GM19239 (cell line): Measurements from ENCODE around the gene PEPD.
"Not testable (repeated sequence)": the region's sequence is repeated elsewhere in the genome, so short reads cannot be mapped to it uniquely, and the experiment has no call there.

Experiments used
- DNase-seq: peaks from one replicate; pipeline ENCODE4 v3.0.0; 2011; ENCODE audit warnings: low spot score; ENCODE audit not compliant: insufficient read length
- FAIRE-seq: peaks from 2 replicates; lab custom pipeline; 2011; peaks lifted over from hg19 to GRCh38; lab: Jason Lieb, UNC

Gene PEPD

DNA sequence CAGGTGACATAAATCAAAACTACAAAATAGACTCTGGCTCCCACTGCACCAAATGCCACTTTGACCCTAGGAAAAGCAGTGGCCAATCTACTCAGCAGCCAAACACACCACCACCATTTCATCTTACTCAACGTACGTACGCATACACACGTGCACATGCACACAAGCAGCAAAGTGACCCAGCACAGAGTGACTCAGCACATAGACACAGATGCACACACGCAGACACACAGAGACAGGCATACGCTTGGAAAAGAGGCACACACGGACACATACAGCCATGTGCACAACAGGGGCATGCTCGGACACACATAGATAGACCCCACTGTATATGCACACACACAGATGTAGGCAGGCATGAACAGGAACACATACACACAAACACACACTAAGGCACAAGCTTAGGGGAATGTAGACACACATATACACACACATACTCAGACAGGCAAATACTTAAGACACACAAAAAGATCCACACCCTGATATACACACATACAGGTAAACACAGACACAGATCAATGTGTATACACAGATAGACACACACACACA lies 37.3 kb downstream of the PEPD start:
- DNase-seq (no peak), FAIRE-seq (no peak)

DNA sequence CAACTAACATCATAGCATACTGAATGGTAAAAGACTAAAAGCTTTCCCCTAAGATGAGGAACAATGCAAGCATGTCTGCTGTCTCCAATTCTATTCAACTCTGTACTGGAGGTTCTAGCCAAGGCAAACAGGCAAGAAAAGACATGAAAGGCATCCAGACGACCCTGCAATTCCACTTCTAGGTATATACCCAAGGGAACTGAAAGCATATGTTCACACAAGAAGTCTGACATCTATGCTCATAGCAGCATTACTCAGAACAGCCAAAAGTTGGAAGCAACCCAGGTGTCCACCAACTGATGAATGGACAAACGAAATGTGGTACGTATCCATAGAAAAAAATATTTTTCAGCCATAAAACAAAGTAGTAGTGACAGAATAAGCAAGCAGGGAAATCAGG lies 39.1 kb downstream of the PEPD start:
- FAIRE-seq: no peak
- no peak for DNase-seq

DNA sequence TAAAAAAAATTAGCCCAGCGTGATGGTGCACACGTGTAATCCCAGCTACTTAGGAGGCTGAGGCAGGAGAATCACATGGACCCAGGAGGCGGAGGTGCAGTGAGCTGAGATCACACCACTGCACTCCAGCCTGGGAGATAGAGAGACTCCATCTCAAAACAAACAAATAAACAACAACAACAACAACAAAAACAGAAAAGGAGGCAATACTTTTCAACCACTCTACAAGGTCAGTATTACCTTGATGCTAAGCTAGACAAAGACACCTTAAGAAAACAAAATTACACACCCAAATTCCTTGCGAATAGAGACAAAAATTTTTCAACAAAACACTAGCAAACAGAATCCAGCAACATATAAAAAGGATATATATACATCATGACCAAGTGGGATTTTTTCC lies 39.7 kb downstream of the PEPD start:
- FAIRE-seq: no peak
- DNase-seq: no peak

DNA sequence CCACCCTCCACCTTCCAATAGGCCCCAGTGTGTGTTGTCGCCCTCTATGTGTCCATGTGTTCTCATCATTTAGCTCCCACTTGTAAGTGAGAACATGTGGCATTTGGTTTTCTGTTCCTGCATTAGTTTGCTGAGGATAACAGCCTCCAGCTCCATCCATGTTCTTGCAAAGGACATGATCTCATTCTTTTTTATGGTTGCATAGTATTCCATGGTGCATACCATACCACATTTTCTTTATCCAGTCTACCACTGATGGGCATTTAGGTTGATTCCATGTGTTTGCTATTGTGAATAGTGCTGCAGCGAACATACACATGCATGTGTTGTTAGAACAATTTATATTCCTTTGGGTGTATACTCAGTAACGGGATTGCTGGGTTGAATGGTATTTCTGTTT lies 42.0 kb downstream of the PEPD start:
- DNase-seq, FAIRE-seq: not testable (repeated sequence)

DNA sequence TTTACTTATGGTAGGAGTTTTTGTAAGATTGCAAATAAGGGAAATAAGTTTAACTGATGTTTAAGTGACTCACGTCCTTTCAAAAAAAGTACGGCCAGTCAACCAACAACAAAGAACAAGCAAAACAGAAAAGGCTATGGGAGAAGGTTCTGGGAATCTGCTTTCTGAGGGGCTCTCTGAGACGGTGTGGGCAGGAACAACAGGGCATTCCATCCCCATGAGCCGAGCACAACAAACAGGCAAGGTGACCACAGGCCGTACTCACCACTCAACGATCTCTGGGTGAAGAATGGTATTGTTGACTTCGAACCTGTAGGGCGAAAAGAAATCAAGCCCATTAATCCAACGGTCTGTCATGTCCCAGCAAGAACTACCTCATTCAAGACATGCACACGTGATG lies 43.8 kb downstream of the PEPD start:
- DNase-seq (no peak), FAIRE-seq (no peak)

DNA sequence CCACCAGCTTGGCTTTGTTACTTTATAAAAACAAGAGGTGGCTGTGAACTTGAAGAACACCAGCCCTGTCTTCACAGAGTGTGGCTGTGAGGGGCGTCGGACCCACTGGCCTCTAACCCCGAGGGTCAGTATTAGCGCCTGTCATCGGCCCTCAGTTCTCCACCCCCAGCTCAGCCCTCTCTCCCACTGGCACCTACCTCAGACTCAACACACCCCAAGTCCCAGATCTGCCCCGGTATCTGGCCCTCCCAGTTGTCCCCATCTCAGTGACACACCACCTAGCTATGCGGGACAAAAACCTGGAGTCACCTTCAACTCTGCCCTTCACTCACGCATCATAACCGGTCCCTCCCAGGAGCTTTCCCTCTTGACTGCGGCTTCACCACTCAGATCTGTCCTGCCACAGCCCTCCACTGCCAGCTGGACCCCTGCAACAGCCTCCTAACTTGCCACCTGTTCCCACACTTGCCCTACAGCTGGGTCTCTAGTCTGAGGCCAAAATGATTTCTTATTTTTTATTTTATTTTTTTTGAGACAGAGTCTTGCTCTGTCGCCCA lies 45.4 kb downstream of the PEPD start:
- no peak for DNase-seq
- no peak for FAIRE-seq

DNA sequence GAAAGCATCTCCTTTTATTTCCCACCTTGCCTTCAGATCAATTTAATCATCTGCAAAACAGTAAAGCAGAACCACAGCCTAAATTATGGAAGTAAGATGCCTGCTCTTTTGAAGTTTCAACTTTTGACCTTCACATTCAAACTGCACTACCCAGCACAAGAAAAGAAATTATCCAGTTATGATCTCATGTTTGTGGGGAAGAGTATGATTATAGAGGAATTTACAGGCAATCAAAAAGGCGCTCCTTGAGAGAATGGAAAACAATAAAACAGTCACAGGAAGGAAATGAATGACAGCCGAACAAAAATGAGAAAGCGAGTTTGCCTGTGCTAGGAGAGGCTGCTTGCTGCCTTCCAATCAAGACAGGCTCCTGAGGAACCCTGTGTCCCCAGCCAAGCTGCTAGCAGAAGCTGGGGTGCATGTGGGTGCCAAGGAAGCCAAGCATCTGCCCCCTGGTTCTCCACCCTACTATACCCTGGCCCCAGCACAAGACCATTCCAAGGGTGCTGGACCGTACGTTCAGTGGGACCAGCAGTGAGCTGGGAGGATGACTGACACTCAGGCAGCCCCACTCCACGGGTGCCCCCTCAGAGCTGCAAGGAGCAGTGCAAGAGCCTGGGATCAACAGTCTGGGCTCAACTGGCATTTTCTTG lies 47.8 kb downstream of the PEPD start:
- DNase-seq (no peak), FAIRE-seq (no peak)

DNA sequence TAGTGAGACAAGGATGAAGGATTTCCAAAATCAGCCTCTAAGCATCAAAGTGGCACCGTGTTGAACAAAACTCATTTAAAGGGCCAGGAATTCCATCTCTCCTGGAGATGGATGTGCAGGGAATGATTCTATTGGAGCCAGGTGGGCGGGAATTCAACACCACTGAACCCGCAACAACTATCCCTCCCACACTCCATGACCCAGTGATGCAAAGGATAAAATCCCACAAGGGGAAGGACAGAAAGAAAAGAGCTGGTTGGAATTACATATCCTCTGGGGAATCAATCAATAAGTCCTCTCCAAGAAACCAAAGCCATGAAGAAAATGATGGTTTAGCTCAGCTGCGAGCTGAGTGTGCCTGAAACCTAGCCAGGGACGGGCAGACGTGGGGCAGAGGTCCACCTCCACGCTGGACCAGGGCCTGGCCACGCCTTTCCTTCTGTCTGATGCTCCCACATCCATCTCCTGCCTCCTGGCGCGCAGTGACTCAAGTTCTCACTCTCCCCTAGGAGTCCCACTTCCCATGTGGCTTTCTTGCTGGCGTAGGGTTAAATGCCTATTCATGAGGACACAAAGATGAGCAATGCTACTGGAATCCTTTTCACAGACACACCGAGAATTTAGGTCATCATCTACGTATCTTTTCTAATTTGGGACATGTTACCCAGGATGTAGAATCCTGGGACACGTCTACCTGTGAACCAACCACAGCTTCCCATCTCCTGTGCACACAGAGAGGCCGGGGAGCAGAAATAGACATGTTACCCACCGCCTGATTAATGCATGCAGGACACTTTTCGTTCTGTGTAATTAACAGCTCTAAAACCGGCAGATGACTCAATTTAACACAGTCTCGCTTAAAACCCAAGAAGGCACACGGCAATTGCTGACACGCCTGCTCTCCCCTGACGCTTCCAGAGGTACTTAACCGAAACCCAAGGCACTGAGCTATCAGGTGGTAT lies 48.6 kb downstream of the PEPD start:
- DNase-seq (no peak), FAIRE-seq (no peak)

DNA sequence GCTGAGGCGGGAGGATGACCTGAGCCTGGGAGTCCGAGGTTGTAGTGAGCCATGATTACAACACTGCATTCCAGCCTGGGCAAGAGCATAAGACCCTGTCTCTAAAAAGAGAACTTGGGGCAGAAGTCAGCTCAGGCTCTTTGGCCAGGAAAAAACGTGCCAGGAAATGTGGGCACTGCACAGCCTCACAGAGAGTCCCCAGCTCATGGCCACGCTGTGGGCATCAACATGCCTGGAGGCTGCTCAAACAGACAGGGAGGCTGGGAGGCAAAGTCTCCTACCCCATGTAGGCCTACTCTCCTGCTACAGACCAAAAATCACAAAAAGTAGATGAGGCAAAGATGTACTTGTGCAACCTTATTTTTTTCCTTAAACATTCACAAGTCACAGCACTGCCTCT lies 49.4 kb downstream of the PEPD start:
- no peak for DNase-seq
- no peak for FAIRE-seq

DNA sequence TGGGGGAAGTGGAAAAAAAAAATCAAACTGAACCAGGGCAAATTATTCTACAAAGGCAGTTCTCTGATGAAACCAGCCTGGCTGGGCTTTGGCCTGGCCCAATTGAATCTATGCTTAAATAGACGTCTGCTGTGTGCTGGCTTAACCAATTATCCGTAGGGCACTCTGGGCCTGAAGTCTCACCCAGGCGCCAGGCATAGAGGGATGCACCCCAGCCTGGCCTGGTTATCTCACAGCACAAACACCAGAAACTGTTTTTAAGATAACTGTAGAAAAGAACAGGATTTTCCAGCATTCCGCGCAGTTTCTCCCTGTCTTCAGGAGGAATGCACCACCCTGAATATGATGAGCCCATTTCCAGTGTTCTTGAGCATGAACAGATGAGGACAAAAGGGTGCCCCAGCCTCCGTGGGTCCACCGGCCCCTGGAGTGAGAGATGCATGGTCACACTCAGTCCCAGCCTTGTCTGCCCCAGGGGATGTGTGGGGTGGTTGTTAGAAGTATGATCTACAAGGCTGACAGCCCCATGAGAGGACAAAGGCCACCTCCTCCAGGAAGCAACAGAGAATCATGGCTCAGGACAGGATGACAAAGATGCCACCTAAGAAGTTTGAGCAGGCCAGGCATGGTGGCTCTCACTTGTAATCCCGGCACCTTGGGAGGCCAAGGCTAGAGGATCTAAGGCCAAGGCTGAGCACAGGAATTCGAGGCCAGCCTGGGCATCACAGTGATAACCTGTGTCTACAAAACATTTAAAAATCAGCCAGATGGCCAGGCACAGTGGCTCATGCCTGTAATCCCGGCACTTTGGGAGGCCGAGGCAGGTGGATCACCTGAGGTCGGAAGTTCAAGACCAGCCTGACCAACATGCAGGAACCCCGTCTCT lies 50.2 kb downstream of the PEPD start:
- no peak for DNase-seq
- FAIRE-seq: no peak

DNA sequence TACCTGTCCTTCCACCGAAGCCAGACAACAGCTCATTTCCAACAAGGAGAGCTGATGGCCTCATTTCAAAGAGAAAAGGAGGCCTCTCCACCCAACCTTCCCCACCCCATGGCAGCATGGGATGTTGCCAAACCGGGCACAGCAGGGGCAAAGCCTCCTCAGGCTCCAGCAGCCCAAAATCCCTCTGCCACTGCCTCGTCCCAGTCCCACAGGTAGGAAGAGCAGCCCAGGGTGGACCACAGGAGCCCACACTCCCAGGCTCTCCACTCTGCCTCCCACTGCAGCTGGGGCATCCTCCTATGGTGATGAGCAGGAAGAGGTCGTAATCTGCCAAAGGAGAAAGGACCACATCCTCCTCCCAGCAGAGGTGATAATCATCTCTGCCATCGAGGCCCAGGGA lies 50.9 kb downstream of the PEPD start:
- FAIRE-seq (no peak), DNase-seq (no peak)

DNA sequence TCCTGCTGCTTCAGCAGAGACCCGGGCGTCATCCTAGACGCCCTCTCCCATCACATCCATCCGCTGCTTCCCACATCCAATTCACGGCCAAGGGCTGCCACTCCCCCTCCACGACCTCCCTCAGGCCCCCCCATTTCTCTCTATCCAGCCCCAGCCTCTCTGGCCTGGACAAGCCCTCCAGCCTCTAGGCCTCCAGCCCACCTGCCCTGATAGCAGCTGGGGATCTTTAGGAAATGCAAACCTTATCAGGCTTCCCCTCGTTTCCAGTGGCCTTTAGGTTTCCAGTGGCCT lies 51.6 kb downstream of the PEPD start:
- no peak for DNase-seq
- FAIRE-seq: no peak

DNA sequence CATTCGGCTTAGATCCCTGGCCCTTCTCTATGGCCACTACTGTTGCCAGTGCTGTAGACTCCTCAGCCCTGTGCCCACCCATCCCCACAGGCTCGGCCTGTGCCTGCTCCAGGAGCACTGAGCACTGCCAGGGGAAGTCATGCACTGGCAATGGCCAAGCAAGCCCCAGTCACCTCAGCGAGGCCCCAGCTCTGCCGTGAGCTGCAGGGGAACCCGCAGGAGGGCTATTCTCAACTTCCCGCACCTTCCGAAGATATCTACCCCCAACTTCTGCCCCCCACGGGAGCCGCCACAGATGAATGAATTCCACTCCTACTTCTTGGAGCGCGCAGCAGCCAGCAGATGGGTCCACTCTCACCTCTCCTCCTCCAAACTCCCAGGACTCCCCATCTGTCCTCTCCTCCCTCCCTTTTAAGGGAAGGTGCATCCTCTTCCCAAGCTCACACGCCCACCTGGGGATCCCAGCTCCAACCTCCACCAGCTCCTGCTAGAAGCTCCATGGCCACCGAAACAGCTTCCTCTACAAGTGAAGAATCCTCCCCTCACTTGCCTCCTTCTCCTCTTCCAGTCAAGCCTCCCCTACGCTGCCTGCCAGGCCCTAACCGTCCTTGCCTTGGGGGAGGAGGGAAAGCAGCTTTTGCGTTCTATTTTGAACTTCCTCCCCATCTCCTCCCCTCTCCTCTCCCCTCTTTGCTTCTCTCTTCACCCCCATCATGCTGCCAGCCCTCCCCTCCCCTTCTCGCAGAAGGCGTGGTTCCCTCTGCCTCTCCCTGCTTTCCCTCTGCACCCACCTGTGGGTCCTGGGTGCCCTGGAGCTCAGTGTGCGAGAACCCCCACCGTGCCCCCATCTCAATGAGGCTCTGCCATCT lies 52.2 kb downstream of the PEPD start:
- no peak for DNase-seq
- FAIRE-seq: no peak

DNA sequence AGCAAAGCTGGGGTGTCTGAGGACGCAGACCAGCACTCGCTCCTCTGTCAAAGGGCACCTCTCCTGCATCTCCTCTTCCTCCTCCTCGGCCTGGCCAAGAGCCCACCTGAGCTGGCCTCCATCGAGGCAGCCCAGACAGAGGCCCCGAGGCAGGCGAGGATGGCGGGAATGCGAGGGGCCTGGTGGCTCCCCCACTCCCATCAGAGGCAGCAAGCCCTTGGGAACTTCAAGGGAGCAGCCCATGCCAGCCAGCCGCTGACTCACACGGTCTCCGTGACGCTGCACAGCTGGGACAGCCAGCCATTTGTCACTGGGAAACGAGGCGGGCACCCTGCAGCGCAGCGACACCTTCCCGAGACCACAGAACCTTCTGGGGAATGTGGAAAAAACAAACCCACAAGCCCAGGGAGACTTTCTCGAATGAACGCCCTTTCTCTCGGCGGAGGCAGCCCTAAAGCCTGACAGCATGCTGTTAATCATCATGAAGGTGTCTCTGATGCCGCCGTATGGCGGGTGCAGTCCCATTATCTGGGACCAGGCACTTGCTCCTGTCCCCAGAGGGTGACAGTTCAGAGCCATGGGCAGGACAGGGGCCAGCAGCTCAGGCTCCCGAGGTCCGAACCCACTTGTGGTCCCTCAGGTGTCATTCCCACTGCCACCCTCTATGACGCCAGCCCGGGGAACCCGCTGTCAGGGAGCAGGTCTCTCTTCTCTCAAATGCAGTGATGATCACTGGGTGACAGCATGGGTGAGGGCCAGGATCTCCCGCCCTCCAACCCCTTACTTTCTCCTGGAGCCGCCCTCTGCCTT lies 53.0 kb downstream of the PEPD start:
- DNase-seq (no peak), FAIRE-seq (no peak)

DNA sequence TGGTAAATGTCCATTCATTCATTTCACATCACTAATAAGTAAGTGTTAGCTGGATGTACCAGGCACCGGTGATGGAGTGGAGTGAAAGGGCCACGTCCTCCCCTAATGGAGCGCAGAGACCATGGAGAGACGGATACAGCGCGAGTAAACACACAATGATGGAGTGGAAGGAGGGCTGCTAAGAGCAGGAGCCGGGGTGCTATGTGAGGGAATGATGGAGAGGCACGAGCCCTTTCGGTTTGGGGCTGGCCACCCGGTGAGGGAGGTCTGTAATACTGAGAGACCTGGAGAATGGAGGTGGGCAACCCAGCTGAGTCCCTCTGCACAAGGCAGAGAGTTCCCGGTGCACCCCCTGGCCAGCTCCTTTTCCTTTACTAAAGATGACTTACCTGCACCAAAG lies 53.7 kb downstream of the PEPD start:
- FAIRE-seq (no peak), DNase-seq (no peak)

DNA sequence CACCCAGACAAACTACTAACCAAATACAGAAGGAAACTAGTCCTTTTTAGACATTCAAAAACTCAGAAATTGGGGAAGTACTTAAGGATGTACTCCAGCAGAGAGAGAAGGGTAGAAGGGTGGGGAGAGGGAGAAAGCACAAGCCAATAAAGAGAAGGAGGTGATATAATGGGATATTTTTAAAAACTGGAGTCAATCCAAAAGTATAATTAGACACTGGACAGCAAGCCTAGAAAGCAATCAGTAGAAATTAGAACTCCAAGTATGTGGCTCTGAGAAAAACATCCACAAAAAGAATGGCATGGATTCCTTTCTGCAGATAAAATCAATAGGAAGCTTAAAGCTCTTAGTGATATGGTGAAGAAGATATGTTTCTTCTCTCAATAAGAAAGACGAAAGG lies 55.8 kb downstream of the PEPD start:
- no peak for FAIRE-seq

DNA sequence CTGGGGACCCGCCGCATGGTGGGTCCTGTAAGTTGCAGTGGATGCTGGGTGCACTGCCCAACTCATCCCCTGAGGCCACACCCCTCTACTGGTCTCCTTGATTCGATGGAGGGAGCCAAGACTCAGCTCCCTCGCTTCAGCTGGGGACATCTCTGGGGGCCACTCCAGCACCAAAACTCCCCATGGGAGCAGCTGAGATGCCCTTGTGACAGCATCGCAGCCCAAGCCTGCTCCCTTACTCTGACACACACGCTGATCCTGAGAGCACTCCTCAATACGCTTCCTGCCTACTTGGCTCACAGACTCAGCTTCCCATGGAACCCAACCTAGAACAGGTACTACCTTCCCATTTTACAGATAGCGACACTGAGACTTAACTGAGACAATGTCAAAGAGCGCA lies 56.2 kb downstream of the PEPD start:
- no peak for DNase-seq
- no peak for FAIRE-seq

More for the DNA sequence above, 55.8 kb downstream of the PEPD start:
- DNase-seq: no peak

DNA sequence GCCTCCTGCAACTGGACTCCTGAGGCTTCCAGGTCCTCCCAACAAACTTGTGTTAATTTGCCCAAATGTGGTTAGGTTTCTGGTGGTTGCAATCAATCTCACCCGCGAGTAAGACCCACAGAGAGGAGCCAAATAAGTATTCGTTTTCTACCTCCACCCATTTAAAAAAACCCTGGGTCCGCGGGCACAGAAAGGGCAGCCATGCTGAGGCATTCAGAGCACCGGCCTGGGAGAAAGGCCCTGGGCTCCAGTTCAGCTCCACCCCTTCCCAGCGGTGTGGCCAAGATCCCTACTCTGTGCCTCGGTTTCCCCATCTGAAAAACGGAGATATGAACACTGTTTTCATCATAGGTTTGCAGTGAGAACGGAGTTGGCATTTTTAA lies 56.9 kb downstream of the PEPD start:
- DNase-seq: no peak
- no peak for FAIRE-seq
